ENCODE results near the gene GFI1.
"Not testable (repeated sequence)": the region's sequence is repeated elsewhere in the genome, so short reads cannot be mapped to it uniquely, and the experiment has no call there.

Gene GFI1

DNA sequence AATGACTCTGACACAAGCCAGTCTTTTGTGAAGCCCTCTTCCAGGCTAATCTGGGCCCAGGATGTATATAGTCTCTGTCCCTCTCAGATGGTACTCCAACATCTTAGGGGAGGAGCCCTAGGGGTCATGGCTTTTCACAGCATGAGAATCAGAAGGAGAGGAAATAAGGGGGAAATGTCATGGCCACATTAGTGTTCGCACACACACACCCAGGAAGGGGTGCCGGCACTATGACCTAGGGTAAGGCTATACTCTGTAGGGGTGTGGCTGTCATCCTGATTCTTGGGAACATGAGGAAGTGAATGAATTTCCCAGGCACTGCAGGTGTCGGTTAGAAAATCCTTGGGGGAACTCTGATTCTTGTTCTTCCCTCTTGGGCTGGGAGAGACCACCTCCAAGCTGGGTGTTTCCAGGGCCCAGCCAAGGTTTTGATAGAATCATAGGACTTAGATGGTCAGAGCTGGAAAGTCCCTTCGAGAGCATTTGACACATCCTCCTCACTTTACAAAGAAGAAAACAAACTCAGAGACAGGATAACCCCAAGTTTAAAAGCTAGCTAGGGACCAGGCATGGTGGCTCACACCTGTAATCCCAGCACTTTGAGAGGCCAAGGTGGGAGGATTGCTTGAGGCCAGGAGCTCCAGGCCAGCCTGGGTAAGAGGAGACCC is 22.0 kb downstream of the GFI1 start:
- no peak for DNase-seq

DNA sequence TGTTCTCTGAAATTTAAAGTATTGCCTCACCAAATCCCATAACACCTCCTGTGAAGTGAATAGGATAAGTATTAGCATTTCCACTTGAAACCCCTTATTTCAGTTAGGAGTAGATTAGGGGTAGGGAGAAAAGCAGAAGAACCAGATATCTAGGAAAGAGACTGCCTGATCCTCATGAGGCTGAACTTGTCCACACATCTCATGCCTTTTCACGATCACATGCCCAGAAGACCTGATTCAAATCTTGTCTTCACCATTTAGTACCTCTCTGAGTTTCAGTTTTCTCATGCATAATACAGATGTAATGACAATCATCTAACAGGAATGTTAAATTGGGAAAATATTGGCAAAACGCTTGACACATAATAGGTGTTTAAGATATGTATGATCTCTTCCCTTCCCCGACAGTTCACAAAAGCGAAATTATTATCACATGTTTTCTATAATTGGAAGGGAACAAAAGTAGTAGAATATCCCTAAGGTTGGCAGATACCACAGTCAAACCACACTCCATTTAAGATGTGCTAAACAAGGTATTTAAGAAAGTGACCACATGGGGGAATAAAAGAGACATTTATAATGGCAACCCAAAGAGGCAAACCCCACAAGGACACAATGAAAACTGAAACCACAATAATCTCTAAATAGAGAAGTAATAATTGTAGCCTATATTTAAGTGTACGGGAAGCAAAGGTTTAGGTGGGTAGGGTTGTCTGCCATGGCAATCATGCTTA is 25.2 kb downstream of the GFI1 start:
- DNase-seq: no peak

DNA sequence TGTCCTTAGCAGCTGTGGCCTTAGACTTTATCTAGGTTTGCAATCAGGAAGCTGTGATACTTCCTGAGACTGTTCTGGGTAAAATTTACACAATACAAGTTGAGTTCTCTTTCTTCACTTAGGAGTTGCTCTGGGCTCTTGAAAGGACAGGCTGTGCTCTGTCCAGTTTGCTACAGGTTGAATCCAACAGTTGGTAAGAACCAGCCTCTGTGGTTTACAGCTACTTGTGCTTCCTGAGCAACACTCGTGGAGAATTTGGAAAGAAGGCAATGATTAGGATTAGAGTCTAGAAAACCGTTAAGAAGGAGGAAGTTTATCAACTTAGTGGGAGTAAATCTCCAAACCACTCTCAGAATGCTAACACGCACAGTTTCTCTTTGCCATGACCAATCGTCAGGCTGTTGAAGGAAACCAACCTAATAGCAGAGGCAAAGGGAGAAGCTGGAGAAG is 26.8 kb downstream of the GFI1 start:
- DNase-seq: no peak

DNA sequence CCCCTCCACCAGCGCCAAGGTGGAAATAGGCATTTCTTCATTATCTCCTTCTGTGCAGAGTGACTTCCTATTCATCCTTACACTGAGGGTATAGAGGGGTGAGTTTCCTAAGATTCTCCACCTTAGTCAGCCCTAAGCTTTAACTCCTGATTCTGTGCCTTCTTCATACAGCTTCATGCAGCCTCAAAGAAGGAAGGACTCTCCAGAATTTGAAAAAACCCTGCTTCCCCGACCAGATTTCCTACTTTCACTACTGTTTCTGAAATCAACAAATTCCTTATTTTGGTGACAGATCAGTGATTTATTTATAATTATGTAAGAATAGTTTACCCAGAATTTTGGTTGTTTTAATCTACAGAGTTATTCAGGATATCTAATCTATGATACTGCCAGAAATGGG is 28.6 kb downstream of the GFI1 start:
- DNase-seq: no peak

DNA sequence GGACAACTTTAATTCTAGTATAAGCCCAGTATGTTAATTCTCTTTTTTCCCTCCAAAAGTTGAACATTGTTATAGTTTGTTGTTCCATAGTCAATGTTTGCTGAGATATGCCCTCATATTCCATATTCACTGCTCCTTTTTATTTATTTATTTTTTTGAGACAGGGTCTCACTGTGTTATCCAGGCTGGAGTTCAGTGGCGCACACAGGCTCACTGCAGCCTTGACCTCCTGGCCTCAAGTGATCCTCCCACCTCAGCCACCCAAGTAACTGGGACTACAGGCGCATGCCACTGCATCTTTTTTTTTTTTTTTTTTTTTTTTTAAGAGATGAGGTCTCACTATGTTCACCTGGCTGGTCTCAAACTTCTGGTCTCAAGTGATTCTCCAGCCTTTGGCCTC is 38.7 kb downstream of the GFI1 start:
- DNase-seq: no peak

DNA sequence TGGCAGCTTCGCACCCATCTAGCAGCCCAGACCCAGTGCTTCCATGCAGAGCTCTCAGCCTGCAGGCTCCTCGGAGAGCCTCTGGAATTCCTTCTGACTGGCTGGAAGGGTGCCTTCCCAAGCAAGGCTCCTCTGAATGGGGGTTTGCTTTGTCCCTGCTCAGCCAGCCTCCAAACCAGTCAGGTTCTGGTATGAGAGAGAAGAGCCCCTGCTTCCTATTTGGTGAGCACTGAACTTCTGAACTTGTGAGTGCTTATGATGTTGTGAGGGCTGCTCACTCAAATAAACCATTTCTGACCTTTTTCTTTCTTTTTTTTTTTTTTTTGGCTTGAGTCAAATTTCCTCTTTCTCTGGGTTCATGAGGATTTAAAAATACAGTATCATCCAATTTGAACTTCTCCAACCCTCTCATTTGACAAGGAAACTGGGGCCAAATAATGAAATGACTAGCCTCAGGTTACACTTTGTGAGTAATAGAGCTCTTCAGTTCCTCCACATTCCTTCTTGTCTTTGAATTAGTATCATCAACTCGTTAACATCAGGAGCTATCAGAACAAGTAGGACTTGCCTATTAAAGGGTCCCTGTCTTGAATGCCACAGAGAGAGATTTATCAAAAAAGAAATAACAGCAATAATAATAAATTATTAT is 39.6 kb downstream of the GFI1 start:
- no peak for DNase-seq

DNA sequence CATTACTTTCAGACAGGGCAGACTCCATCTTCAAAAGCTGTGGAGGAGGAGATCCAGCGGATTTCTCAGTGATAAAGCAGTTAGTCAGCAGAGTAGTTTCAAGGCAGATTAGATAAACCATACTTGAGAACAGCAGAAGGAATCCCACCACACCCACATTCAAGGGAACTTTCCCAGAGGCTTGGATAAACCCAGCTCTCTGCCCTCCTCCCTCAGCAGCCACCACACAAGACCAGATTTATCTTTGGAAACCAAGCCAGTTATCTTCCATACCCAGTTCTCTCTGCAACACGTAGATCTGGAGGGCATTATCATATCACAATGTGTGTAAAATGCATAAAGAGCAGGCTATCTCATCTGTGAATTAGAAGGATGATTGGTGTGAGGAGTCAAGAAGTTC is 40.2 kb downstream of the GFI1 start:
- no peak for DNase-seq

DNA sequence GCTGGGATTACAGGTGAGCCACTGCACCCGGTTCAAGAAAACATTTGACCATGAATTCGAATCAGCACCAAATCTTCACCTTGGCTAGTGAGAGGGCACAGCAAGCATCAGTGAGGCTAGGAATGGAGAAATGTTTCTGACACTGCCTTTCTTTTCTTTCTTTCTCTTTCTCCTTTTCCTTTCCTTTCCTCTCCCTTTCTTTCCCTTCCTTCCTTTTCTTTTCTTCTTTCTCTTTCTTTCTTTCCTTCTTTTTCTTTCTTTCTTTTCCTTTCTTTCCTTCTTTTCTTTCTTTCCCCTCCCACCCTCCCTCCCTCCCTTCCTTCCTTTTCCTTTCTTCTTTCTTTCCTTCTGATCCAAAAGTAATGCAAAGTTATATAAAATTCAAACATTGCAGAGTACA is 40.9 kb downstream of the GFI1 start:
- DNase-seq: no peak

DNA sequence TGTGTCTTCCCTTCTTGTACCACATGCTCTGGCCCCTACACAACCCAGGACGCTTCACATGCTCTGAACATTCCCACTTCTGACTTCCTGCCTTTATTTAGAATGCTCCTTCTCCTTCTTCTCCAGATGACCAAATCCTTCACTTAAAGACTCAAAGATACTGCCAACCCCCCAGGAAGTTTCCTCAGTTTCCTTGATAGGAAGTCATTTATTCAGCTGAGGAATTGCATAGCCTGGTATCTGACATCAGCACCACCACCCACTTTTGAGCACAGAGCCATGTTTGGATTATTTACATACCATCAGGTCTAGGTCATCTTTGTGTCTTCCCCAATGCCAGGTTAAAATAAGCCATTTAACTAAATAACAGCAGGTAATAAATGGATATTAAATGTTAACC is 42.4 kb downstream of the GFI1 start:
- no peak for DNase-seq

DNA sequence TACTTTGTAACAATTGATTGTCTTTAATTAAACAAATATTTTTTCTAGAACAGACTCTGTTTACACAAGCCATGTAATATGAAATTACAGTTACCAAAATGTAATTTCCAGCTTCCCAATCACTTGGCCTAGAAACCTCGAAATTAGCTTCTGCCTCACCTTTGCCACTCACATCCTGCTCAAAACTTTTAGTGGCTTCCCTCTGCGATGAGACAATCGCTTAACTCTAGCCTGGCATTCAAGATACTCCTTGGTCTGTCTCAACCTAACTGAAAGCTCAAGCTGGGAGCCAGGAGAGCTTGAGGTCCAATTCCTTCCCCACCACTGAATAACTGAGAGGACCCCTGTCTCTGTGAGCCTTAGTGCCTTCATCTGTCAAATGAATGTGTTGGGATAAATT is 42.8 kb downstream of the GFI1 start:
- DNase-seq: no peak

DNA sequence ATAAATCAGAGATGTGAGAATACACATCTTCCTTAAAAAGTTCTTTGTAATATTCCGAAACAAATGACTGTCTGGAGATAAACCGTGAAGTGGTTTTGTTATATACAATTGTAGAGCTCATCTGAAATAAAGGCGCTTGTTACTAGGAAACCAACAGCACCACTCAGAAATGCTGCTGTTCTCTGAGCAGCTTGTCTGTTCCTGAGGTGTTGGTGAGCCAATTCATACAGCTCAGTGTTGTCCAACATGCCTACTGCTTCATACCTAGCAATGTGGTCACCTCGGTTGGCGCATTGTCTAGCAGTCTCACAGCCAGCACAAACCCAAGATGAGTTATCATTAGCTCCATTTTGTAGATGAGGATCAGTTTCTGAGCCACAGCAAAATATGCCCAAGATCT is 44.4 kb downstream of the GFI1 start:
- DNase-seq: no peak

DNA sequence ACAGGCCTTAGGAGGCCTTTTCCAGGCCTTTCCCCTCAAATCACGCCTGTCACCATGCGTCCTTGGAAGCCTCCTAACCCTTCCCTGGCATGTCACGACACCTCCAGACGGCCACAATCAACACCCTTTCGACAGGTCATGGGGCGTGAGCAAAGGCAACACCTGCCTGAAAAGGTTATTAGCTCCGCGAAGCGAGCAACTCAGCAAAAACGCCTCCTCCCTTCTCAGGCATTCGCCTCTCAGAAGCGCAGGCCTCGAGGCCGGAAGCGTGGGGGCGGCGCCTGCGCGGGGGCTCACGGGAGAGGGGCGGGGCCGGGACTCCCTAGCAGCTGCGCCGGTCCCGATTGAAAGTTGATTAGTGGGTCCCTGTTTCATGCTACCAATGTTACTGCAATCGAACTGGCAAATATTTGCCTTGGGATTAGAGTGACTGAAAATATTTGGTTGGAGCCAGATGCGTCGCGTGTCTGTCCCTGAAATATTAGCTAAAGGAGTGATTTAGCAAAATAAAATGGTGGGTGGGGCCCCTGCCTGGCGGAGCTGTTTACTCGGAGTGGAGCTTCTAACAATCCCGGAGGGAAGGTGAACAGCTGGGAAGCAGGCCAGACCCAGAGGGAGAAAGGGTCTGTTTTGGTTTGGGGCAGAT is 44.9 kb downstream of the GFI1 start:
- DNase-seq: no peak

DNA sequence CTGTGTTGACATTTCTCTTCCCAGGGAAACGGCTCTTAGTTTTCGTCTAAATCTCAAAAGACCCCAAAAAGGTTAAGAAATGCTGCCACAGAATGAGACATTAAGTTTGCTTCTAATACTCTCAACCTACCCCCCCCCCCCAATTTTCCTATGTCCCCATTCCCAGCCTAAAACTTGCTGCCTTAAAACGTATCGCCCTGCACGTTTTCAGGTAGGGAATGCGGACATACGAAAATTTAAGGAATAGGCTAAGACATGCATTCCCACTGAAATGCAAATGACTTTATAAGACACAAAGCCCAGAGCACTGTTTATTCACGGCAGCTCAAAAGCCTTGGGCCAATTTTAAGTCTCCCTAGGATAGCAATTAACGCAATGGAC is 45.4 kb downstream of the GFI1 start:
- DNase-seq: no peak

DNA sequence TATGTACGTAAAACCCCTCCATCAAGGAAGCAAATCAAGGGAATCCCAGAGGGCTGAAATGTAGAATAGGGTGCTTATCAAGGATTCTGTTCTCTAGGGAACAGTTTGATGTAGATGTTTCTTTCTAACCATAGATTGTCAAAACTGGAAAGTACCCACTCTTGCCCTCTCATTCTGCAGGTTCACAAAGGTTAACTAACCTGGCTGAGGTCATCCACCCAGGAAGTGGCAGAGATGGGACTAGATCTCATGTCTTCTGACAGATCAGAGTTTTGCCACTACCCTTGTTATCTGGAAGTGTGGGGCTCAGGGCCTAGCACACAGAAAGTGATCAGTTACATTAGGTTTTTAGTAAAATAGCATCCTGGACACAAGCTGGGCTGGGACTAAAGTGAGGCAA is 47.4 kb downstream of the GFI1 start:
- no peak for DNase-seq

DNA sequence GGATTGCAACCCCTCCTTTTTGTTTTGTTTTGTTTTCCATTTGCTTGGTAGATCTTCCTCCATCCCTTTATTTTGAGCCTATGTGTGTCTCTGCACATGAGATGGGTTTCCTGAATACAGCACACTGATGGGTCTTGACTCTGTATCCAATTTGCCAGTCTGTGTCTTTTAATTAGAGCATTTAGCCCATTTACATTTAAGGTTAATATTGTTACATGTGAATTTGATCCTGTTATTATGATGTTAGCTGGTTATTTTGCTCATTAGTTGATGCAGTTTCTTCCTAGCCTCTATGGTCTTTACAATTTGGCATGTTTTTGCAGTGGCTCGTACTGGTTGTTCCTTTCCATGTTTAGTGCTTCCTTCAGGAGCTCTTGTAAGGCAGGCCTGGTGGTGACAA is 52.2 kb downstream of the GFI1 start:
- DNase-seq: not testable (repeated sequence)

DNA sequence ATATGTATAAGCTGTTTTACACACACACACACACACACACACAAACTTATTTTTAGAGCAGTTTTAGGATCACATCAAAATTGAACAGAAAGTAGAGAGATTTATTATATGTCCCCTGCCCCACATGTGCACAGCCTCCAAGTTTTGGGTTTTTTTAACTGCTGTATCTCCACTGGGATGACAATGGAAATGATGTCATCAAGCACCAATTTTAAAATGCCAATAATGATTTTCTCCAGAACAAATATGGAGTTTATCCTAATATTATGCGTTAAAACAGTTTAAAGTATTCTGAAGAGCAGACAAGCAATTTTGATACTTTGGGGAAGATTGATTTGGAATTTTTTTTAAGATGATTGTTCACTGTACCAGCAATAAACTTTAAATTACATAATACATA is 56.7 kb downstream of the GFI1 start:
- DNase-seq: no peak

DNA sequence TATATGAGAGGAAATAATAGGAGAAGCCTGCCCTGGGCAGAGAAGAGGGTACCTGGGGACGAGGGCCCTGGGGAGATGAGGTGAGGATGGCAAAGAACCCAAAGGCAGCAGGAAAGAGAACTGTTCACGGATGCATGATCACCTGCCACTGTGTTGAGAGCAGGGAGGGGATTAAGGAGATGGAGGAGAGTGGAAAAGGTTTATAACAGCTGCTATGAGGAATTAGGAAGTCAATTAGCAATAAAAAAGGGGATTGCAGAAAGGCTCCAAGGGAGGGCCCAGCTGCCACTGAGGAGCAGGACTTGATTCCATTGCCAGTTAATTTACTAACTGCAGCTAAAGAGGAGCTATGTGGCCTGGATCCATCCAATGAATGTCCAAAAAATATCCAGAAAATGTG is 61.1 kb downstream of the GFI1 start:
- DNase-seq: no peak
